Spinal cord (tissue), 10 donors: ENCODE data around the gene QSOX2. TPM values are rescaled to one million over a fixed set of nuclear protein-coding genes. Genes with fewer than 3 reads are reported as not detected.
"Not testable (repeated sequence)": the region's sequence is repeated elsewhere in the genome, so short reads cannot be mapped to it uniquely, and the experiment has no call there.

ENCODE experiments used
- DNase-seq, 6 donors: peaks; one replicate each; pipeline versions ENCODE4 v3.0.0 to v3.0.0-alpha.2; 2013 to 2015; ENCODE audit warnings: low spot score in 6 of 6, low read depth in 4 of 6
- H3K27ac ChIP-seq: one replicate; pipeline ENCODE4 v1.5.1; 2013; ENCODE audit warnings: low read depth, low read length, control low read depth
- H3K27me3 ChIP-seq: one replicate; pipeline ENCODE4 v1.6.1; 2013; ENCODE audit warnings: low read length; ENCODE audit not compliant: control insufficient read depth, insufficient read depth
- H3K36me3 ChIP-seq: one replicate; pipeline ENCODE4 v1.6.1; 2013; ENCODE audit warnings: low read length; ENCODE audit not compliant: control insufficient read depth, insufficient read depth
- H3K4me1 ChIP-seq: one replicate; pipeline ENCODE4 v1.6.1; 2013; ENCODE audit warnings: low read length; ENCODE audit not compliant: control insufficient read depth, insufficient read depth
- H3K4me3 ChIP-seq: one replicate; pipeline ENCODE4 v1.5.1; 2013; ENCODE audit warnings: low read depth, low read length, control low read depth
- H3K9me3 ChIP-seq: one replicate; pipeline ENCODE4 v1.6.1; 2013; ENCODE audit warnings: low read length; ENCODE audit not compliant: control insufficient read depth, insufficient read depth
- WGBS: methylation state at CpG from one replicate; pipeline ENCODE4 v1.1.5; 2013; ENCODE audit warnings: missing lambda C conversion rate; ENCODE audit not compliant: insufficient coverage; 5-methylcytosine and 5-hydroxymethylcytosine counted together
- polyA plus RNA-seq, 2 donors: library from polyadenylated mRNA; unstranded; fragments of 120-200 nt; gene quantifications; one replicate each; pipeline ENCODE4 v1.2.1, GENCODE V29; 2013; ENCODE audit not compliant: insufficient read length in 2 of 2
- total RNA-seq, 2 donors: library from RNA; depleted of rRNA in 1 of 2; stranded (reverse); fragments of 120-200 nt in 1 of 2; fragments of >200 nt in 1 of 2; gene quantifications; one replicate each; pipeline versions ENCODE4 v1.2.3 to v1.2.4, GENCODE V29; 2013 to 2014
- donor health status: healthy.

QSOX2 gene
- total and polyA plus RNA-seq, 4 donors = 7.2 to 17.0 (median 13.6) TPM

DNA sequence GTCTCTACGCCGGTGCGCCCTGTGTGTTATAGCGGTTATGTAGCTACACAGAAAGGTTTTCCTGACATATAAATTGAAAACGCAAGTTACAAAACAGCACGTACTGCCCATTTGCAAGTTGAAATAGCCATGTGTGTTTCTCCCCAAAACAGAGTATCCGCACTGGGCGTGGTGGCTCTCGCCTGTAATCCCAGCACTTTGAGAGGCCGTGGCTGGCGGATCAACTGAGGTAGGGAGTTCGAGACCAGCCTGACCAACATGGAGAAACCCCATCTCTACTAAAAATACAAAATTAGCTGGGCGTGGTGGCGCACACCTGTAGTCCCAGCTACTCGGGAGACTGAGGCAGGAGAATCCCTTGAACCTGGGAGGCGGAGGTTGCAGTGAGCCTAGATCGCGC, 21.0 kb upstream of the QSOX2 start:
- H3K4me1 ChIP-seq = peaks cover 25% of the 10 kb centered on the region
- not testable (repeated sequence) for H3K9me3 ChIP-seq
- 96% methylated on average over 10 of the region's 18 CpGs for WGBS

GRCh38 chr9:136265561-136266355, 20.1 kb upstream of the QSOX2 start:
- Histone ChIP-seq H3K36me3 (no peaks in the 10 kb centered on the region), H3K4me1 (peaks cover 33% of the 10 kb centered on the region), H3K27ac (no peak overlapping the region), H3K4me3 (no peak overlapping the region), H3K27me3 (no peaks in the 10 kb centered on the region), H3K9me3 (no peaks in the 10 kb centered on the region)
- no peak for DNase-seq
- 81% methylated on average over 12 of the region's 17 CpGs for WGBS

More for the DNA sequence above, 21.0 kb upstream of the QSOX2 start:
- not testable (repeated sequence) for H3K4me3 ChIP-seq, H3K36me3 ChIP-seq, DNase-seq, H3K27ac ChIP-seq, H3K27me3 ChIP-seq

- Histone ChIP-seq H3K27ac (no peak overlapping the region), H3K4me1 (peaks cover 33% of the 10 kb centered on the region), H3K4me3 (no peak overlapping the region), H3K27me3 (no peaks in the 10 kb centered on the region), H3K9me3 (no peaks in the 10 kb centered on the region), H3K36me3 (peaks cover 3% of the 10 kb centered on the region)
- WGBS = 74% methylated on average over 24 of the region's 24 CpGs
- DNase-seq = no peak
Measured at GRCh38 chr9:136264441-136265405, 19.1 kb upstream of the QSOX2 start.

DNA sequence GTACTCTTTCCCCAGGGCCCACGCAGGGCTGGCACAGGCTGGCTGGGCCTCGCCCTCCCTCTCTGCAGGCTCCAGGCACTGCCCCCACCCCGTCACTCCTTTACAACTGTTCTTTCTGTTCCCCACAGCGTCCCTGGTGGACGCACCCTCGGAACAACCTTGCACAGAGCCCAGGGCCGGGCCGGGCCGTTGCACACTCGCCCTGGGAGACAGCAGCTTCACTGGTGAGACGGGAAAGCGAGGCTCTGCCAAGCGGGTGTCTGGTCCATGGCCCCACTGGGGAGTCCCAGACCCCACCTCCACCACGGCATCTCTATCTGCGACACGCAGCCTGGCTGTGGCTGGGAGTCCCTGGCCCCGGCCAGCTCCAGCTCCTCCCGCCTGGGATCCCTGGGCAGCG, 18.4 kb upstream of the QSOX2 start:
- no peaks in the 10 kb centered on the region for H3K27me3 ChIP-seq
- H3K9me3 ChIP-seq = no peaks in the 10 kb centered on the region
- H3K4me1 ChIP-seq = peaks cover 32% of the 10 kb centered on the region
- no peak for DNase-seq
- no peak overlapping the region for H3K4me3 ChIP-seq
- 40% methylated on average over 17 of the region's 19 CpGs for WGBS
- no peak overlapping the region for H3K27ac ChIP-seq
- peaks cover 3% of the 10 kb centered on the region for H3K36me3 ChIP-seq

- no peak for DNase-seq
- no peak overlapping the region for H3K4me3 ChIP-seq
- no peaks in the 10 kb centered on the region for H3K9me3 ChIP-seq
- 92% methylated on average over 6 of the region's 6 CpGs for WGBS
- H3K27me3 ChIP-seq = no peaks in the 10 kb centered on the region
- H3K27ac ChIP-seq = no peak overlapping the region
- peaks cover 26% of the 10 kb centered on the region for H3K4me1 ChIP-seq
- peaks cover 3% of the 10 kb centered on the region for H3K36me3 ChIP-seq
Measured at GRCh38 chr9:136262671-136263178, 17.1 kb upstream of the QSOX2 start.

- Histone ChIP-seq H3K4me1 (peaks cover 21% of the 10 kb centered on the region), H3K4me3 (no peak overlapping the region), H3K9me3 (no peaks in the 10 kb centered on the region), H3K27me3 (no peaks in the 10 kb centered on the region), H3K27ac (no peak overlapping the region), H3K36me3 (peaks cover 3% of the 10 kb centered on the region)
- DNase-seq = no peak
- WGBS = 63% methylated on average over 23 of the region's 28 CpGs
Measured at GRCh38 chr9:136261686-136262430, 16.2 kb upstream of the QSOX2 start.

- H3K4me1 ChIP-seq = peaks cover 21% of the 10 kb centered on the region
- H3K27ac ChIP-seq = no peak overlapping the region
- H3K27me3 ChIP-seq = no peaks in the 10 kb centered on the region
- peaks cover 3% of the 10 kb centered on the region for H3K36me3 ChIP-seq
- H3K4me3 ChIP-seq = no peak overlapping the region
- 79% methylated on average over 20 of the region's 20 CpGs for WGBS
- DNase-seq = no peak
- H3K9me3 ChIP-seq = no peaks in the 10 kb centered on the region
Measured at GRCh38 chr9:136260936-136261472, 15.4 kb upstream of the QSOX2 start.

- H3K27ac ChIP-seq = no peak overlapping the region
- H3K27me3 ChIP-seq = no peaks in the 10 kb centered on the region
- no peak for DNase-seq
- peaks cover 3% of the 10 kb centered on the region for H3K36me3 ChIP-seq
- no peak overlapping the region for H3K4me3 ChIP-seq
- peaks cover 26% of the 10 kb centered on the region for H3K4me1 ChIP-seq
- 86% methylated on average over 5 of the region's 10 CpGs for WGBS
- H3K9me3 ChIP-seq = no peaks in the 10 kb centered on the region
Measured at GRCh38 chr9:136260521-136260920, 14.9 kb upstream of the QSOX2 start.

DNA sequence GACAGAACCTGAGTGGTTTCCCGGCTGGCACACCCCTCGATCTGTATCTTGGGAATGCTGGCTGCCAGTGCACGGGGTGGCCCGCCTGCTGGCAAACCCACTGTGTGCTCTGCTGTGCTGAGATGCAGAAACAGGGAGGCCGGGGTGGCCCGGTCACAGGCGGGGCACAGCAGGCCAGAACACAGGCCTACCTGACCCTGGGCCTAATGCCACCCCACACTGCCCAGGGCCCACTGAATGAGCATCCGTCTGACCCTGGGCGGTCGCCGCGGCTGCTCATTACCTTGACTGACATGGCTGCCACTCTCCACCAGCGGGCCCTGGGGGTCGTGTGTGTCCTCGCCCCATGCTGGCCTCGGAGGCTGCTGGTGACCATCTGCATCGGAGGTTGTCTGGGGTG, 14.2 kb upstream of the QSOX2 start:
- no peak for DNase-seq
- H3K9me3 ChIP-seq = no peaks in the 10 kb centered on the region
- H3K4me3 ChIP-seq = no peak overlapping the region
- peaks cover 3% of the 10 kb centered on the region for H3K36me3 ChIP-seq
- H3K27me3 ChIP-seq = no peaks in the 10 kb centered on the region
- peaks cover 33% of the 10 kb centered on the region for H3K4me1 ChIP-seq
- H3K27ac ChIP-seq = no peak overlapping the region
- WGBS = 90% methylated on average over 17 of the region's 17 CpGs
